SK-N-MC (cell line): ENCODE measurements around the gene CENPVL1.
"Not testable (repeated sequence)": the region's sequence is repeated elsewhere in the genome, so short reads cannot be mapped to it uniquely, and the experiment has no call there.

Experiments used
- DNase-seq: peaks from one replicate; pipeline ENCODE4 v3.0.0-alpha.2; 2011; ENCODE audit warnings: low read depth, low spot score
- H3K27ac ChIP-seq: fragments of 200-600 bp; sonication (generic); 2 replicates; pipeline ENCODE4 v1.5.1; 2016; ENCODE audit warnings: mixed run types
- H3K36me3 ChIP-seq: fragments of 200-600 bp; sonication (generic); 2 replicates; pipeline ENCODE4 v1.6.1; 2017; ENCODE audit warnings: antibody characterized with exemption, low read length, mixed read lengths; ENCODE audit not compliant: insufficient read depth
- H3K4me3 ChIP-seq: fragments of 200-600 bp; sonication (generic); 2 replicates; pipeline ENCODE4 v1.5.1; 2016
- H3K9ac ChIP-seq: fragments of 200-600 bp; sonication (generic); 2 replicates; pipeline ENCODE4 v1.8.0; 2017; ENCODE audit warnings: mixed run types, mixed read lengths; ENCODE audit not compliant: insufficient read length
- H3K9me3 ChIP-seq: fragments of 200-600 bp; sonication (generic); 2 replicates; pipeline ENCODE4 v1.6.1; 2017; ENCODE audit warnings: low read depth, mild to moderate bottlenecking, antibody characterized with exemption, low read length, moderate library complexity, mixed read lengths
- EZH2 ChIP-seq: fragments of 200-600 bp; sonication (generic); IDR thresholded peaks from one replicate; pipeline ENCODE4 v1.6.1; 2017; ENCODE audit warnings: antibody characterized with exemption
- FOXP2 ChIP-seq: optimal IDR thresholded peaks from 2 replicates; pipeline ENCODE3; 2011; ENCODE audit warnings: mild to moderate bottlenecking, moderate library complexity; ENCODE audit not compliant: insufficient read depth; ENCODE audit errors: extremely low read length, control extremely low read depth
- POLR2AphosphoS5 ChIP-seq: IDR thresholded peaks from 2 replicates; pipeline ENCODE4 v1.6.1; 2012; ENCODE audit warnings: mild to moderate bottlenecking, low read depth, low read length, borderline replicate concordance

CENPVL1 gene

DNA sequence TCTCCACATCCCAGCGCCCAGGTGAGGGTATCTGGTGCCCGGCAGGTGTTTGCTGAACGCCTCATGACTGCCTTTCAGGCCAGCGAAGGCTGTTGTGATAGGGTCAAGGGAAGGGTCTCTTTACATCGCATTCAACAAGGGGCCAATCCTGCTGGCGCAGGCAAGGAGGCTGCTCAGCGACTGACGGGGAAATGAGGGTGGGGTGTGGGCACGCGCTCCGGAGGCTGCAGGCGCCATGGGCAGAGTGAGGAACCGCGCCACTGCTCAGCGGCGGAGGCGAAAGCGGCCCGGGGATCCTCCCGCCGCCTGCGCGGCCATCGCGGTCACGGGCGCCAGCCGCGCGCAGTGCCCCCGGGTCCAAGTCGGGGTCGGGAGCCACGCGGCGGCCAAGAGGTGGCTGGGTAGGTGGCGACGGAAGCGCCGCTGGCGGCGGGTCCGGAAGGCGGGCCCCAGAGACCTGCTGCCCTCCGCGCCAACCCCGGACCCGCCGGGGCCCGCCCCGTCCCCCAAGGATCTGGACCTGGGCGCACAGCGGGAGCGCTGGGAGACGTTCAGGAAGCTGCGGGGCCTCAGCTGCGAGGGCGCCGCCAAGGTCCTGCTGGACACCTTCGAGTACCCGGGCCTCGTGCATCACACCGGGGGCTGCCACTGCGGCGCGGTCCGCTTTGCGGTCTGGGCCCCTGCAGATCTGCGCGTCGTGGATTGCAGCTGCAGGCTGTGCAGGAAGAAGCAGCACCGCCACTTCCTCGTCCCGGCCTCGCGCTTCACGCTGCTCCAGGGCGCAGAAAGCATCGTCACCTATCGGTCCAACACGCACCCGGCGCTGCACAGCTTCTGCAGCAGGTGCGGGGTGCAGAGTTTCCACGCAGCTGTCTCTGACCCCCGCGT lies at the start of gene CENPVL1:
CENPVL1 (plus strand) TSS at position 236 of the 888 bp plus-strand sequence; CDS start at position 236, 0 bp downstream.
- not testable (repeated sequence) for H3K27ac ChIP-seq, DNase-seq, H3K4me3 ChIP-seq, H3K9ac ChIP-seq, H3K36me3 ChIP-seq, H3K9me3 ChIP-seq

DNA sequence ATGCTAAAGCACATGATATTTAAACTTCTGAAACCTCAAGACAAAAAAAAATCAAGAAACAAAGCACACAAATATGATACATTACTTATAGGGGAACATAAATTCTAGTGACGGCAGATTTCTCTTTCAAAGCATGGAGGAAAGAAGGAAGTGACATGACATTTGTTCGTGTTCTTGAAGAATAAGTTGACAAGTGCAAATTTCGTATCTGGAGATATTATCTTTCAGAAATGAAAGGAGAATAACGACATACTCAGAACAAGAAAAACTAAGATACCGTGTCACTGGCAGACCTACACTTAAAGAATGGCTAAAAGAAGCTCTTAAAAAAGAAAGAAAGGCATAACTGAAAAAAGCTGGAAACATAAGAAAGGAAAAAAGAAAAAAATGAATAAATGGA lies 44.3 kb upstream of the CENPVL1 start:
- Histone ChIP-seq H3K36me3 (no peaks in the 10 kb centered on the region), H3K9me3 (no peaks in the 10 kb centered on the region), H3K9ac (no peak overlapping the region), H3K27ac (no peak overlapping the region), H3K4me3 (no peak overlapping the region)
- TF ChIP-seq POLR2AphosphoS5 (no peak), EZH2 (no peak), FOXP2 (no peak)
- DNase-seq: no peak

DNA sequence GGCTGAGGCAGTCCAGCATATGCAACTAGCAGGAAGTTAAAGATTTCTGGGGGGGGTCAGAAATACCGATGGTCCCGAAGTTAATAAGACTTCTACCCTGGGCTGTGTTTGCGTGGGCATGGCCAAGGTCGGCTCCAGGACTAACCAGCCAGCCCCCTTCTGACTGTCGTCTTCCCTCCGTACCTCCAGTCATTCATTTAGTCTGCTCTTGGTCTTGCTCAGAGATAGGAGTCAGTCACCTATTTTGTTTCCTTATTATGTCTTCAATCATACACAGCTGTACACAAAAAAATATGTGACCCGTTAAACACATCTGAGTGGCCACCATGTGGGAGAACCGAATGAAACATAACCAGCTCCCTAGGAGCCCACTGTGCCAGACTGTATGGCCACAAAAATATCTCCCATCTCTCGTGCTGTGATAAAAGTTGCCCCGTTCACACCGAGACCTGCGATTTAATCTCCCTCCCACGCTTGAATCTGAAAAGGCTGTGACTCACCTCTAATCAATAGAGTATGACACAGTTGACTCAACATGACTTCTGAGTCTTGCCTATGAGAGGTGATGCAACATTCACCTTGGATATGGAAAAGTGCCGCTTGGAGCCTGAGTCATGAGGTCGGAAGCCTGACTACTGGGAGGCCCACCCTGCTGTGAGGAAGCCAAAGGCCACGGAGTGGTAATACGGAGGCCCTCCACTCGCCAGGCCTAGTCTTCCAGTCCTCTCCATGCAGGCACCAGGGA lies 30.5 kb upstream of the CENPVL1 start:
- not testable (repeated sequence) for DNase-seq, H3K36me3 ChIP-seq, H3K4me3 ChIP-seq, H3K9ac ChIP-seq, H3K27ac ChIP-seq, H3K9me3 ChIP-seq

DNA sequence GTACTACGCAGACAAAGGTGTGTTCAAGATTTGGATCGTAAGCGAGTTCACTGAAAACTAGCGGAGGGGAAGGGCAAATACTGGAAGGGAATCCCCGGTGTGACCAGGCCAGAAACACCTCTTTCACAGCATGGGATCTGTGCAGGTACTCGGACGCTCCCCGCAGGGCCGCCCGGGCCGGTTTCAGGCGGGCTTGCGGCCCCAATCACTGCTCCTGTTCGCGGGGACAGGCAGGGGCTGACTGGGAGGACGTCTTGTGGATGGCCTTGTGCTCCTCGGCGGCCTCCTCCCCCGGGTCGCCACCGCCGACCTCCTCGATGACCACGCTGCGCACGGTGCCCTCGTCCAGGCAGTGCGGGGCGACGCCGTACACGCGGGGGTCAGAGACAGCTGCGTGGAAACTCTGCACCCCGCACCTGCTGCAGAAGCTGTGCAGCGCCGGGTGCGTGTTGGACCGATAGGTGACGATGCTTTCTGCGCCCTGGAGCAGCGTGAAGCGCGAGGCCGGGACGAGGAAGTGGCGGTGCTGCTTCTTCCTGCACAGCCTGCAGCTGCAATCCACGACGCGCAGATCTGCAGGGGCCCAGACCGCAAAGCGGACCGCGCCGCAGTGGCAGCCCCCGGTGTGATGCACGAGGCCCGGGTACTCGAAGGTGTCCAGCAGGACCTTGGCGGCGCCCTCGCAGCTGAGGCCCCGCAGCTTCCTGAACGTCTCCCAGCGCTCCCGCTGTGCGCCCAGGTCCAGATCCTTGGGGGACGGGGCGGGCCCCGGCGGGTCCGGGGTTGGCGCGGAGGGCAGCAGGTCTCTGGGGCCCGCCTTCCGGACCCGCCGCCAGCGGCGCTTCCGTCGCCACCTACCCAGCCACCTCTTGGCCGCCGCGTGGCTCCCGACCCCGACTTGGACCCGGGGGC lies 28.2 kb upstream of the CENPVL1 start:
- not testable (repeated sequence) for H3K9me3 ChIP-seq, DNase-seq, H3K27ac ChIP-seq, H3K9ac ChIP-seq, H3K4me3 ChIP-seq, H3K36me3 ChIP-seq

DNA sequence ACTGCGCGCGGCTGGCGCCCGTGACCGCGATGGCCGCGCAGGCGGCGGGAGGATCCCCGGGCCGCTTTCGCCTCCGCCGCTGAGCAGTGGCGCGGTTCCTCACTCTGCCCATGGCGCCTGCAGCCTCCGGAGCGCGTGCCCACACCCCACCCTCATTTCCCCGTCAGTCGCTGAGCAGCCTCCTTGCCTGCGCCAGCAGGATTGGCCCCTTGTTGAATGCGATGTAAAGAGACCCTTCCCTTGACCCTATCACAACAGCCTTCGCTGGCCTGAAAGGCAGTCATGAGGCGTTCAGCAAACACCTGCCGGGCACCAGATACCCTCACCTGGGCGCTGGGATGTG lies 27.6 kb upstream of the CENPVL1 start, which contains the start of gene CENPVL2:
CENPVL2 (minus strand) TSS at position 112 of the 343 bp plus-strand sequence; CDS start at position 112, 0 bp downstream.
- H3K9me3 ChIP-seq, DNase-seq, H3K9ac ChIP-seq, H3K36me3 ChIP-seq, H3K27ac ChIP-seq, H3K4me3 ChIP-seq: not testable (repeated sequence)

DNA sequence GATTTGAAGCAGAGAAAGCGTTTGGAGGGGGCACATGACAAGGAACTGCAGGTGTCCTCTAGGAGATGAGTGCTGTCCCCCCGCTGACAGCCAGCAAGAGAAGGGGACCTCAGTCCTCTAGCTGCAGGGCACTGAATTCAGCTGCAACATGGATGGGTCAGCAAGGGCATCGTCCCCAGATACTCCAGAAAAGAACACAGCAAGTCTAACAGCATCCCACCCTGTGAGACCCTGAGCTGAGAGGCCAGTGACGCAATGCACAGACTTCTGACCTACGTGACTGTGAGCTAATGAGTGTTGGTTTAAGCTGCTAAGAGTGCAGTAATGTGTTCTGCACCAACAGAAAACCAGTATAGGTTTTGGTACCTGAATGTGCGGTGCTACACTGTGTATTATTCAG lies 16.1 kb upstream of the CENPVL1 start:
- H3K9ac ChIP-seq: no peak overlapping the region
- no peak overlapping the region for H3K4me3 ChIP-seq
- H3K36me3 ChIP-seq: no peaks in the 10 kb centered on the region
- no peak for DNase-seq
- H3K27ac ChIP-seq: no peak overlapping the region
- no peaks in the 10 kb centered on the region for H3K9me3 ChIP-seq
- TF ChIP-seq POLR2AphosphoS5 (no peak), FOXP2 (no peak), EZH2 (no peak)

DNA sequence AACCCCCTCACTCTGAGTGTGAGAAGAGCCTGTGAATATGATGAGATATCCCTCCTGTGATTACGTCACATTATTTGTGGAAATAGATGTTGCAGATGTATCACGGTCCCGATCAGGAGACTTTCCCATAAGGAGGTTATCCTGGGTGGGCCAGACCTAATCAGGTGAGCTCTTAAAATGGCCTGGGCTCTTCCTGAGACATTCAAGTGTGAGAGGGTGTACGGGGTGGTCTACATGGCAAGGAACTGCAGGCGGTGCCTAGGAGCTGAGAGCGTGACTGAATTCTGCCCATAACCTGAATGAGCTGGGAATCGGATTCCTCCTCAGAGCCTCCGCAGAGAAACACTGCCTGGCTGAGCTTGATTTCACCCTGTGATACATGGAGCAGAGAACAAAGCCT lies 12.9 kb upstream of the CENPVL1 start:
- no peaks in the 10 kb centered on the region for H3K9me3 ChIP-seq
- H3K27ac ChIP-seq: no peak overlapping the region
- H3K4me3 ChIP-seq: no peak overlapping the region
- no peak overlapping the region for H3K9ac ChIP-seq
- no peak for TF ChIP-seq POLR2AphosphoS5
- DNase-seq: no peak
- H3K36me3 ChIP-seq: no peaks in the 10 kb centered on the region

DNA sequence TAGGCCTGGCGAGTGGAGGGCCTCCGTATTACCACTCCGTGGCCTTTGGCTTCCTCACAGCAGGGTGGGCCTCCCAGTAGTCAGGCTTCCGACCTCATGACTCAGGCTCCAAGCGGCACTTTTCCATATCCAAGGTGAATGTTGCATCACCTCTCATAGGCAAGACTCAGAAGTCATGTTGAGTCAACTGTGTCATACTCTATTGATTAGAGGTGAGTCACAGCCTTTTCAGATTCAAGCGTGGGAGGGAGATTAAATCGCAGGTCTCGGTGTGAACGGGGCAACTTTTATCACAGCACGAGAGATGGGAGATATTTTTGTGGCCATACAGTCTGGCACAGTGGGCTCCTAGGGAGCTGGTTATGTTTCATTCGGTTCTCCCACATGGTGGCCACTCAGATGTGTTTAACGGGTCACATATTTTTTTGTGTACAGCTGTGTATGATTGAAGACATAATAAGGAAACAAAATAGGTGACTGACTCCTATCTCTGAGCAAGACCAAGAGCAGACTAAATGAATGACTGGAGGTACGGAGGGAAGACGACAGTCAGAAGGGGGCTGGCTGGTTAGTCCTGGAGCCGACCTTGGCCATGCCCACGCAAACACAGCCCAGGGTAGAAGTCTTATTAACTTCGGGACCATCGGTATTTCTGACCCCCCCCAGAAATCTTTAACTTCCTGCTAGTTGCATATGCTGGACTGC lies 2.8 kb downstream of the CENPVL1 start:
- DNase-seq, H3K36me3 ChIP-seq, H3K9ac ChIP-seq, H3K9me3 ChIP-seq, H3K27ac ChIP-seq, H3K4me3 ChIP-seq: not testable (repeated sequence)

DNA sequence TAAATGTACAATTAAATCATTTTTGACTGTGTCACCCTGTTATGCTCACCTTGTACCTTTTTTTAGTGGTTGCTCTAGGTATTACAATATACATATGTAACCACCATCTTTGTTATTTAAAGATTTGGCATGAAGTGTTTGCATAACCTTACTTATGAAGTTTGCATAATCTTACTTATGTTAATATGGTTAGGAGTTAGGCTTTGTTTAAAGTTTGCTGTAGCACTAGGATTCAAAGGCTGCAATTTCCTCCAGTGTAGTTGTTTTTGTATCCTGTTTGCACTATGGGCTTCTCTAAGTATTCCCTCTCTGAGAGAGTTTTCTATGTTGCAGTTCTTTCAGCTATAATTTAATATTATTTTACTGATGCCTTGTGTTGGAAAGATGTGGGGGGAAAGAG lies 17.9 kb downstream of the CENPVL1 start:
- no peak overlapping the region for H3K4me3 ChIP-seq
- H3K9me3 ChIP-seq: no peaks in the 10 kb centered on the region
- H3K9ac ChIP-seq: no peak overlapping the region
- no peaks in the 10 kb centered on the region for H3K36me3 ChIP-seq
- H3K27ac ChIP-seq: no peak overlapping the region
- TF ChIP-seq FOXP2 (no peak), POLR2AphosphoS5 (no peak), EZH2 (no peak)
- DNase-seq: no peak
